Endothelial cell of umbilical vein (primary cell): ENCODE data around the gene TMEM203. TPM values are rescaled to one million over a fixed set of nuclear protein-coding genes. Genes with fewer than 3 reads are reported as not detected.

ENCODE experiments used
- BruUV-seq: library from RNA; stranded (reverse); fragments of 400-500 nt; replicated peaks from 2 replicates; lab custom pipeline; 2021; lab: Mats Ljungman, UMichigan
- CTCF ChIA-PET: fragments of 300-600, 350-600 bp; sonication (Branson Sonifier 250); formaldehyde crosslinking; loops from one replicate; lab custom pipeline; 2021; ENCODE audit warnings: antibody characterized with exemption, inconsistent platforms; lab: Charles Lee
- POLR2A ChIA-PET: fragments of 300-600, 350-600 bp; sonication (Branson Sonifier 250); formaldehyde crosslinking; loops from one replicate; lab custom pipeline; 2021; ENCODE audit warnings: antibody characterized with exemption, inconsistent platforms; lab: Charles Lee
- DNase-seq: peaks from one replicate; pipeline ENCODE4 v3.0.0-alpha.2; 2011; ENCODE audit warnings: low read depth, low spot score
- FAIRE-seq: peaks from 2 replicates; lab custom pipeline; 2011; peaks lifted over from hg19 to GRCh38; lab: Jason Lieb, UNC
- H2AFZ ChIP-seq: 2 replicates; pipeline ENCODE4 v1.6.0; 2012; ENCODE audit warnings: low read depth, low read length, control low read depth, inconsistent platforms
- H3K27ac ChIP-seq: 2 replicates; pipeline ENCODE4 v1.5.1; 2011; ENCODE audit warnings: low read depth, mild to moderate bottlenecking, control low read depth, low read length, moderate library complexity; ENCODE audit not compliant: insufficient read depth
- H3K27me3 ChIP-seq, 2 experiments: 2 replicates each; pipeline versions ENCODE4 v1.6.0 to v1.6.1; 2011; ENCODE audit warnings: low read length in 2 of 2, mixed read lengths in 1 of 2; ENCODE audit not compliant: control insufficient read depth in 2 of 2, insufficient read depth in 2 of 2
- H3K36me3 ChIP-seq, 2 experiments: 2 replicates in 1 of 2; 3 replicates in 1 of 2; pipeline ENCODE4 v1.5.1; 2011; ENCODE audit warnings: low read length in 2 of 2, mild to moderate bottlenecking in 1 of 2, moderate library complexity in 1 of 2; ENCODE audit not compliant: control insufficient read depth in 2 of 2, insufficient read depth in 2 of 2; ENCODE audit errors: extremely low read depth in 1 of 2
- H3K4me1 ChIP-seq: 3 replicates; pipeline ENCODE4 v1.5.1; 2011; ENCODE audit warnings: mild to moderate bottlenecking, low read length; ENCODE audit not compliant: control insufficient read depth, insufficient read depth; ENCODE audit errors: extremely low read depth
- H3K4me2 ChIP-seq: 2 replicates; pipeline ENCODE4 v1.6.1; 2011; ENCODE audit warnings: low read length, control low read depth, mixed read lengths; ENCODE audit not compliant: insufficient read depth
- H3K4me3 ChIP-seq, 3 experiments: fragments of 200-600 bp in 1 of 3; sonication (generic), shearing (Covaris generic) in 1 of 3; replicated peaks in 1 of 3; 2 replicates each; pipeline ENCODE4 v1.5.1; 2011 to 2016; ENCODE audit warnings: control low read depth in 3 of 3, low read length in 3 of 3, mild to moderate bottlenecking in 2 of 3, inconsistent platforms in 1 of 3, low read depth in 1 of 3, moderate library complexity in 1 of 3; ENCODE audit not compliant: insufficient read depth in 1 of 3
- H3K79me2 ChIP-seq: 2 replicates; pipeline ENCODE4 v1.6.0; 2012; ENCODE audit warnings: low read length, inconsistent platforms; ENCODE audit not compliant: control insufficient read depth, insufficient read depth
- H3K9ac ChIP-seq: replicated peaks from 2 replicates; pipeline ENCODE3; 2011; ENCODE audit warnings: low read length, control low read depth; ENCODE audit not compliant: insufficient read depth; ENCODE audit errors: extremely low read depth
- H3K9me1 ChIP-seq: replicated peaks from 3 replicates; pipeline ENCODE4 v1.6.0; 2011; ENCODE audit warnings: mild to moderate bottlenecking, low read length; ENCODE audit not compliant: control insufficient read depth, insufficient read depth; ENCODE audit errors: extremely low read depth
- H3K9me3 ChIP-seq: replicated peaks from 2 replicates; pipeline ENCODE4 v1.5.1; 2012; ENCODE audit warnings: low read length, inconsistent platforms; ENCODE audit not compliant: control insufficient read depth, insufficient read depth
- H4K20me1 ChIP-seq: replicated peaks from 2 replicates; pipeline ENCODE3; 2011; ENCODE audit warnings: mild to moderate bottlenecking, low read length; ENCODE audit not compliant: control insufficient read depth, insufficient read depth; ENCODE audit errors: extremely low read depth
- EZH2 ChIP-seq: IDR thresholded peaks from 2 replicates; pipeline ENCODE4 v1.6.1; 2012; ENCODE audit warnings: borderline replicate concordance, low read depth, mild to moderate bottlenecking, moderate library complexity, low read length, inconsistent platforms; ENCODE audit not compliant: severe bottlenecking
- FOS ChIP-seq: IDR thresholded peaks from 2 replicates; pipeline ENCODE4 v1.6.1; 2011; ENCODE audit warnings: mild to moderate bottlenecking, low read length, moderate library complexity, borderline replicate concordance; ENCODE audit not compliant: insufficient read depth
- GATA2 ChIP-seq: IDR thresholded peaks from 2 replicates; pipeline ENCODE4 v1.7.0; 2011; ENCODE audit warnings: low read depth, mild to moderate bottlenecking, moderate library complexity, mixed read lengths, low read length; ENCODE audit not compliant: insufficient read length, insufficient read depth
- JUN ChIP-seq: IDR thresholded peaks from 2 replicates; pipeline ENCODE4 v1.6.1; 2011; ENCODE audit warnings: borderline replicate concordance, low read depth; ENCODE audit not compliant: insufficient read length, insufficient read depth
- MYC ChIP-seq: IDR thresholded peaks from one replicate; pipeline ENCODE4 v1.6.1; 2011; ENCODE audit warnings: mild to moderate bottlenecking, low read depth, low read length
- POLR2A ChIP-seq: IDR thresholded peaks from 2 replicates; pipeline ENCODE4 v1.6.1; 2012; ENCODE audit warnings: low read depth, mild to moderate bottlenecking, control low read depth, low read length
- POLR2AphosphoS5 ChIP-seq: IDR thresholded peaks from 2 replicates; pipeline ENCODE4 v1.6.1; 2012; ENCODE audit warnings: low read depth, mild to moderate bottlenecking, control low read depth, low read length, moderate library complexity; ENCODE audit not compliant: insufficient read depth
- dilution Hi-C: fragments of 300-500 bp; cut with MboI; formaldehyde crosslinking; loops from one replicate; pipeline ENCODE4 v1.15.0; 2019; ENCODE audit warnings: low sequenced_read_pairs; ENCODE audit not compliant: extremely low pct_ligation_motif_present
- intact Hi-C: fragments of 100-400 bp; cut with micrococcal nuclease; formaldehyde crosslinking; loops from one replicate; pipeline ENCODE4 v1.10.0; 2022
- polyA plus RNA-seq, 4 experiments: library from polyadenylated mRNA; depleted of rRNA in 3 of 4; stranded (reverse) in 3 of 4; unstranded in 1 of 4; fragments of >200 nt; gene quantifications; 2 replicates each; pipeline versions ENCODE4 v1.2.1 to v1.2.3, GENCODE V29; 2011 to 2012; ENCODE audit warnings: missing spikeins in 1 of 4
- total RNA-seq: library from RNA; stranded (reverse); gene quantifications from 2 replicates; pipeline ENCODE4 v1.2.3, GENCODE V29; 2021
- TF ChIP-seq, protein P1 (sequence below), 2 donors: IDR thresholded peaks; 1 replicate in 1 of 2; 2 replicates in 1 of 2; pipeline ENCODE4 v1.5.1; 2011; ENCODE audit warnings: low read length in 2 of 2, mild to moderate bottlenecking in 2 of 2, moderate library complexity in 2 of 2, control low read depth in 1 of 2, inconsistent platforms in 1 of 2, low read depth in 1 of 2; ENCODE audit not compliant: insufficient read depth in 1 of 2; ENCODE audit errors: extremely low read depth in 1 of 2
- TF ChIP-seq, protein P2 (sequence below): IDR thresholded peaks from 2 replicates; pipeline ENCODE4 v1.6.1; 2011; ENCODE audit not compliant: insufficient read depth, insufficient read length

The TMEM203 gene
- total and polyA plus RNA-seq, 2 donors (not counting 3 experiments of a cell fraction or from before 2014, with no cell fraction given): 29.6 to 39.8 TPM

DNA sequence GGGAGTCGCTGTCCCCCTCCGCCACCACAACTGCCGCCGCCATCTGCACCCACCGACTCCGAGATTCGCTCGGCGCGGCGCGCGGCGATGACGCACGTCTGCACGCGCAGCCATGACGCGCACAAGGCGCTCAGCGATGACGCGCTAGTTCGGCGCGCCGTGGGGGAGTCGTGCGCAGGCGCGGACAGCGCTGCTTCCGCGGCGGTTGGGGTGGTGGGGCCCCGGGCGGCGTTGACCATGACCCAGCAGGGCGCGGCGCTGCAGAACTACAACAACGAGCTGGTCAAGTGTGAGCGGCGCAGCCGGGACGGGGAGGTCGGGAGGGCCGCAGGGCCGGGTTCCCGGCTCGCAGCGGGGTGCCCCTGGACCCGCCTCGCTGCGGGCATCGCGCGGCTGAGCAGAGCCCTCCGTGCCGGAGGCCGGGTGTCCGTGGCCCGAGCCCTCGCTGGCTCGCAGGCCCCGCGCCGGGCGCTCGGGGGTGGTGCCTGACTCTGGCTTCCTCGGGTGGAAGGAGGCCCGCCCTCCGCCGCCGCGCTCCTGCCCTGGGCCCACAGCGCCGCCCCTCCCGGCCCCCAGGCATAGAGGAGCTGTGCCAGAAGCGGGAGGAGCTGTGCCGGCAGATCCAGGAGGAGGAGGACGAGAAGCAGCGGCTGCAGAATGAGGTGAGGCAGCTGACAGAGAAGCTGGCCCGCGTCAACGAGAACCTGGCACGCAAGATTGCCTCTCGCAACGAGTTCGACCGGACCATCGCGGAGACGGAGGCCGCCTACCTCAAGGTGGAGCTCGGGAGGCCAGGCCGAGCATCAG lies 16.8 kb downstream of the TMEM203 start, which contains the start of the genes ANAPC2 and SSNA1:
TSS of gene ANAPC2 (minus strand) at position 71 of the 807 bp plus-strand sequence. CDS start at position 43, 28 bp downstream.
TSS of gene SSNA1 (plus strand) at position 187 of the 807 bp plus-strand sequence. CDS start at position 238, 51 bp downstream.
- Histone ChIP-seq H3K27ac (peak within 1 kb of the TSS; percentile 48), H3K9me1 (no peaks in the 10 kb centered on the region), H3K36me3 (peaks cover 0 to 32% of the 10 kb centered on the region in 2 experiments), H3K9me3 (no peaks in the 10 kb centered on the region), H3K79me2 (peaks cover 33% of the 10 kb centered on the region), H3K27me3 (no peaks in the 10 kb centered on the region), H4K20me1 (no peaks in the 10 kb centered on the region), H3K4me2 (peak within 1 kb of the TSS; percentile 62), H3K9ac (peak within 1 kb of the TSS; percentile 61), H2AFZ (peak within 1 kb of the TSS; percentile 73), H3K4me1 (peaks cover 17% of the 10 kb centered on the region), H3K4me3 (peak within 1 kb of the TSS; percentile 57 to 86 (median 64))
- intact Hi-C loops: loop anchor here (1.0 to 2.0 kb wide), 3 partner anchors 12 to 35 kb away; partner anchors contain the start of genes NDOR1, TMEM203 and TPRN
- ChIA-PET POLR2A (interaction anchor here (0.7 to 1.8 kb wide), 5 partner anchors 10 to 73 kb away, joined by 3 to 7 read pairs (median 4); partner anchors contain the start of genes NDOR1, TMEM203 and TPRN), CTCF (interaction anchor here (0.9 to 3.1 kb wide), 21 partner anchors 9 to 160 kb away, joined by 3 to 30 read pairs (median 4); partner anchors contain the start of genes GRIN1, MAN1B1, NDOR1 and RNF208)
- FAIRE-seq (peak; percentile 88), DNase-seq (peak; percentile 95)
- dilution Hi-C loops: no loop called here
- no peak for TF ChIP-seq EZH2
- peak; percentile 80 for TF ChIP-seq POLR2A
- TF ChIP-seq MYC: peak; percentile 79
- peak; percentile 98 for TF ChIP-seq POLR2AphosphoS5
- TF ChIP-seq, protein P1, sequence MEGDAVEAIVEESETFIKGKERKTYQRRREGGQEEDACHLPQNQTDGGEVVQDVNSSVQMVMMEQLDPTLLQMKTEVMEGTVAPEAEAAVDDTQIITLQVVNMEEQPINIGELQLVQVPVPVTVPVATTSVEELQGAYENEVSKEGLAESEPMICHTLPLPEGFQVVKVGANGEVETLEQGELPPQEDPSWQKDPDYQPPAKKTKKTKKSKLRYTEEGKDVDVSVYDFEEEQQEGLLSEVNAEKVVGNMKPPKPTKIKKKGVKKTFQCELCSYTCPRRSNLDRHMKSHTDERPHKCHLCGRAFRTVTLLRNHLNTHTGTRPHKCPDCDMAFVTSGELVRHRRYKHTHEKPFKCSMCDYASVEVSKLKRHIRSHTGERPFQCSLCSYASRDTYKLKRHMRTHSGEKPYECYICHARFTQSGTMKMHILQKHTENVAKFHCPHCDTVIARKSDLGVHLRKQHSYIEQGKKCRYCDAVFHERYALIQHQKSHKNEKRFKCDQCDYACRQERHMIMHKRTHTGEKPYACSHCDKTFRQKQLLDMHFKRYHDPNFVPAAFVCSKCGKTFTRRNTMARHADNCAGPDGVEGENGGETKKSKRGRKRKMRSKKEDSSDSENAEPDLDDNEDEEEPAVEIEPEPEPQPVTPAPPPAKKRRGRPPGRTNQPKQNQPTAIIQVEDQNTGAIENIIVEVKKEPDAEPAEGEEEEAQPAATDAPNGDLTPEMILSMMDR (IDR thresholded peaks at IDR 0.05; ENCODE audit: extremely low read depth in 1 of 2, insufficient read depth in 1 of 2, low read depth in 1 of 2, low read length in 2 of 2): peak; percentile 32 to 40
- TF ChIP-seq, protein P2, sequence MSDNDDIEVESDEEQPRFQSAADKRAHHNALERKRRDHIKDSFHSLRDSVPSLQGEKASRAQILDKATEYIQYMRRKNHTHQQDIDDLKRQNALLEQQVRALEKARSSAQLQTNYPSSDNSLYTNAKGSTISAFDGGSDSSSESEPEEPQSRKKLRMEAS: peak; percentile 76
- TF ChIP-seq FOS: no peak
- peak; percentile 49 for TF ChIP-seq JUN
- no peak for TF ChIP-seq GATA2
- no TSS peak for BruUV-seq
